Osteocyte (in vitro differentiated cells): ENCODE measurements around the gene SLC1A2. TPM values are rescaled to one million over a fixed set of nuclear protein-coding genes. Genes with fewer than 3 reads are reported as not detected.

Experiments
- DNase-seq: peaks from one replicate; pipeline ENCODE4 v3.0.0; 2021; ENCODE audit warnings: mixed read lengths; ENCODE audit not compliant: unreplicated experiment; ENCODE audit errors: extremely low spot score
- H3K27ac Mint-ChIP-seq: one replicate; pipeline ENCODE4 v1.8.0; 2021; ENCODE audit warnings: mild to moderate bottlenecking, mixed read lengths; ENCODE audit not compliant: unreplicated experiment
- H3K27me3 Mint-ChIP-seq: one replicate; pipeline ENCODE4 v1.8.0; 2021; ENCODE audit warnings: mixed read lengths; ENCODE audit not compliant: unreplicated experiment
- H3K36me3 Mint-ChIP-seq: one replicate; pipeline ENCODE4 v1.8.0; 2021; ENCODE audit warnings: mixed read lengths; ENCODE audit not compliant: unreplicated experiment
- H3K4me1 Mint-ChIP-seq: one replicate; pipeline ENCODE4 v1.8.0; 2021; ENCODE audit warnings: mixed read lengths; ENCODE audit not compliant: unreplicated experiment
- H3K4me3 Mint-ChIP-seq: one replicate; pipeline ENCODE4 v1.8.0; 2021; ENCODE audit warnings: mild to moderate bottlenecking, moderate library complexity, mixed read lengths; ENCODE audit not compliant: unreplicated experiment
- H3K9me3 Mint-ChIP-seq: one replicate; pipeline ENCODE4 v1.8.0; 2021; ENCODE audit warnings: mixed read lengths; ENCODE audit not compliant: unreplicated experiment
- CTCF ChIP-seq: fragments of 200-600 bp; sonication (generic); IDR thresholded peaks from 2 replicates; pipeline ENCODE4 v1.5.0; 2021; ENCODE audit warnings: antibody characterized with exemption, mild to moderate bottlenecking, moderate library complexity
- total RNA-seq: library from RNA; stranded (reverse); gene quantifications from 2 replicates; pipeline ENCODE4 v1.2.1, GENCODE V29; 2021

SLC1A2 gene
- total RNA-seq, 1 donor from 2014 or later: 0.32 TPM

GRCh38 chr11:35215945-35216344, 203.4 kb downstream of the SLC1A2 start:
- Mint-ChIP-seq H3K4me1 (peaks cover 40% of the 10 kb centered on the region), H3K9me3 (peaks cover 1% of the 10 kb centered on the region), H3K27me3 (no peaks in the 10 kb centered on the region), H3K27ac (peak overlapping the region; percentile 85), H3K4me3 (no peak overlapping the region), H3K36me3 (peaks cover 36% of the 10 kb centered on the region)
- no peak for DNase-seq
- TF ChIP-seq CTCF: no peak

- no peak for TF ChIP-seq CTCF
- Mint-ChIP-seq H3K27me3 (no peaks in the 10 kb centered on the region), H3K4me1 (peaks cover 40% of the 10 kb centered on the region), H3K36me3 (peaks cover 39% of the 10 kb centered on the region), H3K4me3 (peak overlapping the region; percentile 8), H3K27ac (peak overlapping the region; percentile 85), H3K9me3 (peaks cover 10% of the 10 kb centered on the region)
- no peak for DNase-seq
These were observed 204.6 kb downstream of the SLC1A2 start for GRCh38 chr11:35214792-35215193.

GRCh38 chr11:35214226-35214770, 205.1 kb downstream of the SLC1A2 start:
- peaks cover 39% of the 10 kb centered on the region for H3K36me3 Mint-ChIP-seq
- no peak for DNase-seq
- H3K4me3 Mint-ChIP-seq: peak overlapping the region; percentile 8
- peaks cover 10% of the 10 kb centered on the region for H3K9me3 Mint-ChIP-seq
- H3K4me1 Mint-ChIP-seq: peaks cover 40% of the 10 kb centered on the region
- H3K27ac Mint-ChIP-seq: peak overlapping the region; percentile 85
- TF ChIP-seq CTCF: no peak
- H3K27me3 Mint-ChIP-seq: no peaks in the 10 kb centered on the region

- Mint-ChIP-seq H3K4me1 (peaks cover 39% of the 10 kb centered on the region), H3K36me3 (peaks cover 48% of the 10 kb centered on the region), H3K9me3 (peaks cover 10% of the 10 kb centered on the region), H3K4me3 (no peak overlapping the region), H3K27ac (peak overlapping the region; percentile 45), H3K27me3 (no peaks in the 10 kb centered on the region)
- no peak for TF ChIP-seq CTCF
- DNase-seq: no peak
These were observed 207.4 kb downstream of the SLC1A2 start for GRCh38 chr11:35211952-35212351.

- no peak for DNase-seq
- Mint-ChIP-seq H3K4me1 (peaks cover 32% of the 10 kb centered on the region), H3K27me3 (no peaks in the 10 kb centered on the region), H3K9me3 (peaks cover 10% of the 10 kb centered on the region), H3K27ac (no peak overlapping the region), H3K4me3 (no peak overlapping the region), H3K36me3 (peaks cover 45% of the 10 kb centered on the region)
- no peak for TF ChIP-seq CTCF
These were observed 208.3 kb downstream of the SLC1A2 start for GRCh38 chr11:35210876-35211546.
